Activated CD4-positive, alpha-beta T cell treated with anti-CD3 and anti-CD28 coated beads for 48 hours (primary cell): ENCODE results near the gene PLCXD3.
"Not testable (repeated sequence)": the region's sequence is repeated elsewhere in the genome, so short reads cannot be mapped to it uniquely, and the experiment has no call there.

Experiments used
- DNase-seq: peaks from one replicate; pipeline ENCODE4 v3.0.0-alpha.2; 2020

The PLCXD3 gene

GRCh38 chr5:41339339-41339738 is 171.1 kb downstream of the PLCXD3 start:
- no peak for DNase-seq

- DNase-seq: no peak
These were observed 172.2 kb downstream of the PLCXD3 start for GRCh38 chr5:41338136-41338675.

GRCh38 chr5:41337724-41338123 is 172.7 kb downstream of the PLCXD3 start:
- DNase-seq: no peak

GRCh38 chr5:41337216-41337615 is 173.2 kb downstream of the PLCXD3 start:
- DNase-seq: no peak

- no peak for DNase-seq
These were observed 173.9 kb downstream of the PLCXD3 start for GRCh38 chr5:41336471-41336870.

- no peak for DNase-seq
These were observed 174.7 kb downstream of the PLCXD3 start for GRCh38 chr5:41335596-41336181.

- DNase-seq: no peak
These were observed 175.6 kb downstream of the PLCXD3 start for GRCh38 chr5:41334758-41335157.

- no peak for DNase-seq
These were observed 176.2 kb downstream of the PLCXD3 start for GRCh38 chr5:41334221-41334620.

- no peak for DNase-seq
These were observed 185.3 kb downstream of the PLCXD3 start for GRCh38 chr5:41325074-41325473.

- DNase-seq: not testable (repeated sequence)
These were observed 187.6 kb downstream of the PLCXD3 start for GRCh38 chr5:41322826-41323225.

- DNase-seq: no peak
These were observed 197.8 kb downstream of the PLCXD3 start for GRCh38 chr5:41312478-41313060.

- DNase-seq: no peak
These were observed 198.3 kb downstream of the PLCXD3 start for GRCh38 chr5:41312066-41312465.

GRCh38 chr5:41309275-41309674 is 201.1 kb downstream of the PLCXD3 start:
- DNase-seq: no peak

GRCh38 chr5:41306005-41306404 is 204.4 kb downstream of the PLCXD3 start:
- DNase-seq: no peak

GRCh38 chr5:41305056-41305455 is 205.3 kb downstream of the PLCXD3 start:
- DNase-seq: no peak

GRCh38 chr5:41296066-41296465 is 214.3 kb downstream of the PLCXD3 start:
- DNase-seq: no peak

- no peak for DNase-seq
These were observed 219.1 kb downstream of the PLCXD3 start for GRCh38 chr5:41291323-41291722.

GRCh38 chr5:41290810-41291209 is 219.6 kb downstream of the PLCXD3 start:
- no peak for DNase-seq

- DNase-seq: no peak
These were observed 220.4 kb downstream of the PLCXD3 start for GRCh38 chr5:41289970-41290464.

- no peak for DNase-seq
These were observed 223.7 kb downstream of the PLCXD3 start for GRCh38 chr5:41286696-41287095.

- no peak for DNase-seq
These were observed 224.2 kb downstream of the PLCXD3 start for GRCh38 chr5:41286165-41286564.

GRCh38 chr5:41284938-41285337 is 225.5 kb downstream of the PLCXD3 start:
- no peak for DNase-seq

- no peak for DNase-seq
These were observed 229.1 kb downstream of the PLCXD3 start for GRCh38 chr5:41281215-41281810.

- DNase-seq: no peak
These were observed 231.4 kb downstream of the PLCXD3 start for GRCh38 chr5:41279040-41279439.
